ENCODE data around the gene MT1HL1. TPM values are rescaled to one million over a fixed set of nuclear protein-coding genes. Genes with fewer than 3 reads are reported as not detected.

MT1HL1 gene
- total and polyA plus RNA-seq, 2 of the 8 experiments (the other 6 are each of a cell fraction or from before 2014, with no cell fraction given), result not detected

DNA sequence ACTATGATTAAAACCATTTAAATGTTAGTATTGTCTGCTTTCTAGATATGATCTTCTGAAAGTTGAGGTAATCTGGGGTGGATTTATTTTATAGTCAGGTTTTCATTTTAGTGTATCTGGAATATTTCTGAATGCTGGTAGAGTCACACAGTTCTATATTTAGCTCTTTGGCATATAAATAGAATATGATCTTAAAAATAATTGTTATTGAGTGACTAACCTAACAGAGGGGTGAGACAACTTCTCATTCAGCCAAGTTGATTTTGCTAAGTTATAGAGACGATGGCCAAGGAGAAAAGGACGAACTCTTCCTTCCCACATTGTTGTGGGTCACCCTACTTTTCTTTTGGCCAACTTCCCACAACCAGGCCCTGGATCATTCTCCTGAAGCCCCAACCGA is 7.2 kb upstream of the MT1HL1 start:
- no peak overlapping the region for H4K91ac ChIP-seq (replicated peaks; ENCODE audit: insufficient read length, low read length)
- CTCF ChIA-PET (ENCODE audit: partially characterized antibody), result no interaction called here
- no peak overlapping the region for H2BK15ac ChIP-seq (ENCODE audit: low read length)
- H3K9me3 ChIP-seq (ENCODE audit: insufficient read depth in 2 of 2, low read depth in 1 of 2, low read length in 1 of 2), result no peaks in the 10 kb centered on the region; a peak in 1 of 4 replicates
- H3K4ac ChIP-seq (replicated peaks; ENCODE audit: insufficient read length, low read depth, low read length), result no peak overlapping the region
- H4K5ac ChIP-seq (ENCODE audit: insufficient read length, low read depth, low read length), result no peak overlapping the region
- peaks cover 0 to 15% (median 6%) of the 10 kb centered on the region in 4 experiments; a peak in 4 of 7 replicates for H3K4me1 ChIP-seq (replicated peaks in 1 of 4; ENCODE audit: control insufficient read depth in 3 of 4, insufficient read depth in 4 of 4, low read length in 3 of 4)
- H3K56ac ChIP-seq (replicated peaks; ENCODE audit: insufficient read length, low read depth, low read length), result no peak overlapping the region
- no peak overlapping the region for H3K4me2 ChIP-seq (ENCODE audit: insufficient read depth in 1 of 2, low read depth in 2 of 2, low read length in 2 of 2)
- no peaks in the 10 kb centered on the region for H3K79me1 ChIP-seq (ENCODE audit: low read depth, low read length)
- no peak overlapping the region for H2AFZ ChIP-seq (ENCODE audit: low read length)
- no peak overlapping the region for H2BK5ac ChIP-seq (ENCODE audit: low read depth, low read length)
- H4K8ac ChIP-seq (ENCODE audit: extremely low read depth, insufficient read depth, low read length), result no peak overlapping the region
- 0 out of 2 replicates have a peak, but pooled peaks cover 2% of the 10 kb centered on the region for H3K23me2 ChIP-seq (ENCODE audit: low read depth, low read length)
- no peak overlapping the region for H3K23ac ChIP-seq (ENCODE audit: insufficient read length)
- no peak overlapping the region for H3K4me3 ChIP-seq (ENCODE audit: extremely low read depth in 1 of 4, insufficient read depth in 2 of 4, low read depth in 3 of 4, low read length in 4 of 4)
- H2BK120ac ChIP-seq (replicated peaks; ENCODE audit: low read depth, low read length), result no peak overlapping the region
- H3K36me3 ChIP-seq (ENCODE audit: control insufficient read depth in 2 of 4, insufficient read depth in 4 of 4, low read length in 3 of 4), result no peaks in the 10 kb centered on the region
- no peak for FAIRE-seq
- no peaks in the 10 kb centered on the region for H3K27me3 ChIP-seq (replicated peaks in 1 of 4; ENCODE audit: control insufficient read depth in 3 of 4, extremely low read depth in 1 of 4, insufficient read depth in 3 of 4, low read length in 3 of 4)
- no peak overlapping the region for H2BK20ac ChIP-seq (ENCODE audit: low read length)
- no peak overlapping the region for H2AK5ac ChIP-seq (ENCODE audit: low read depth, low read length)
- no peaks in the 10 kb centered on the region for H3K79me2 ChIP-seq (ENCODE audit: control insufficient read depth in 1 of 2, insufficient read depth in 2 of 2, low read length in 2 of 2)
- WGBS, 2 experiments (ENCODE audit: extremely low coverage in 1 of 2, insufficient coverage in 1 of 2, insufficient read length in 1 of 2, insufficient replicate concordance in 2 of 2, low coverage in 1 of 2, low lambda C conversion rate in 2 of 2, missing lambda C conversion rate in 1 of 2), result 78% methylated on average over 3 of the region's 3 CpGs; no CpG with 5 or more reads in 1 of the 2 experiments
- DNase-seq (ENCODE audit: low read depth in 1 of 2, low spot score in 2 of 2), result no peak
- no peak overlapping the region for H3K14ac ChIP-seq (ENCODE audit: insufficient read length)
- no peak overlapping the region for H3K9ac ChIP-seq (replicated peaks in 1 of 4; ENCODE audit: extremely low read depth in 1 of 4, low read depth in 3 of 4, low read length in 3 of 4)
- H4K20me1 ChIP-seq (replicated peaks in 1 of 2; ENCODE audit: control insufficient read depth in 1 of 2, insufficient read depth in 2 of 2, low read length in 2 of 2), result no peaks in the 10 kb centered on the region
- POLR2A ChIA-PET (ENCODE audit: partially characterized antibody), result no interaction called here
- no peak overlapping the region for H3K18ac ChIP-seq (ENCODE audit: extremely low read depth, low read length)
- H3K27ac ChIP-seq (ENCODE audit: low read depth, low read length), result no peak overlapping the region
- no peak overlapping the region for H2BK12ac ChIP-seq (ENCODE audit: low read depth, low read length)
- no peak for TF ChIP-seq RNF2 (IDR thresholded peaks at IDR 0.05; ENCODE audit: borderline replicate concordance, low read depth, low read length, missing control alignments, poor library complexity, severe bottlenecking)
- no peak for TF ChIP-seq GABPA (IDR thresholded peaks at IDR 0.05; ENCODE audit: borderline replicate concordance, insufficient read depth, low read length)
- no peak for TF ChIP-seq HDAC6 (IDR thresholded peaks at IDR 0.05; ENCODE audit: low read depth, low read length)
- TF ChIP-seq NANOG (IDR thresholded peaks at IDR 0.05; ENCODE audit: insufficient read depth, low read depth, low read length, poor library complexity, severe bottlenecking), result no peak
- TF ChIP-seq CEBPB (IDR thresholded peaks at IDR 0.05; ENCODE audit: low read depth, low read length), result no peak
- no peak for TF ChIP-seq EGR1 (IDR thresholded peaks at IDR 0.05; ENCODE audit: borderline replicate concordance, low read depth, low read length)
- TF ChIP-seq SRF (IDR thresholded peaks at IDR 0.05; ENCODE audit: low read depth, low read length), result no peak
- no peak for TF ChIP-seq SIX5 (IDR thresholded peaks at IDR 0.05; ENCODE audit: low read depth, low read length)
- no peak for TF ChIP-seq POU5F1 (IDR thresholded peaks at IDR 0.05; ENCODE audit: low read depth, low read length)
- TF ChIP-seq RBBP5 (IDR thresholded peaks at IDR 0.05; ENCODE audit: borderline replicate concordance, low read depth, low read length), result no peak
- TF ChIP-seq SP4 (IDR thresholded peaks at IDR 0.05; ENCODE audit: low read length), result no peak
- no peak for TF ChIP-seq EP300 (IDR thresholded peaks at IDR 0.05; ENCODE audit: borderline replicate concordance in 1 of 2, low read depth in 2 of 2, low read length in 2 of 2)
- no peak for TF ChIP-seq FOSL1 (IDR thresholded peaks at IDR 0.05; ENCODE audit: insufficient read depth, low read depth, low read length)
- no peak for TF ChIP-seq BCL11A (IDR thresholded peaks at IDR 0.05; ENCODE audit: low read depth in 2 of 2, low read length in 2 of 2)
- no peak for TF ChIP-seq KDM1A (IDR thresholded peaks at IDR 0.05; ENCODE audit: borderline replicate concordance, low read length)
